SK-N-SH (cell line): ENCODE data around the gene BPIFB3. TPM values are rescaled to one million over a fixed set of nuclear protein-coding genes. Genes with fewer than 3 reads are reported as not detected.

ENCODE experiments used
- CTCF ChIA-PET: fragments of 300-600, 350-600 bp; formaldehyde crosslinking; extraction: SDS; loops from one replicate; lab custom pipeline; 2021; lab: Yijun Ruan, JAX
- POLR2A ChIA-PET: fragments of 350-600 bp; sonication (Branson Sonifier 250); formaldehyde crosslinking; extraction: SDS; loops from one replicate; lab custom pipeline; 2020; ENCODE audit warnings: antibody characterized with exemption, inconsistent platforms; lab: Yijun Ruan, JAX
- DNase-seq: peaks from one replicate; pipeline ENCODE4 v3.0.0; 2012
- H2AFZ ChIP-seq: fragments of 200-600 bp; sonication (generic); 2 replicates; pipeline ENCODE4 v1.8.1; 2016; ENCODE audit warnings: antibody characterized with exemption, mild to moderate bottlenecking, low read depth
- H3F3A ChIP-seq: fragments of 200-600 bp; sonication (generic); replicated peaks from 2 replicates; pipeline ENCODE3; 2016; ENCODE audit warnings: antibody characterized with exemption, mild to moderate bottlenecking; ENCODE audit not compliant: insufficient read depth
- H3K27ac ChIP-seq, 2 experiments: fragments of 200-500 bp in 1 of 2; fragments of 200-600 bp in 1 of 2; sonication (Bioruptor generic) in 1 of 2; sonication (generic), shearing (Covaris generic) in 1 of 2; 2 replicates each; pipeline versions ENCODE4 v1.5.1 to v1.6.1; 2014 to 2016; ENCODE audit warnings: low read depth in 2 of 2, inconsistent platforms in 1 of 2, low read length in 1 of 2, mild to moderate bottlenecking in 1 of 2, mixed read lengths in 1 of 2
- H3K27me3 ChIP-seq: fragments of 200-600 bp; sonication (generic), shearing (Covaris generic); 2 replicates; pipeline ENCODE4 v1.6.1; 2016; ENCODE audit warnings: mixed run types; ENCODE audit not compliant: insufficient read depth
- H3K36me3 ChIP-seq, 2 experiments: fragments of 200-500 bp in 1 of 2; fragments of 200-600 bp in 1 of 2; sonication (Bioruptor generic) in 1 of 2; sonication (generic) in 1 of 2; replicated peaks in 1 of 2; 2 replicates each; pipeline versions ENCODE3 to v1.5.1; 2014 to 2016; ENCODE audit warnings: low read length in 1 of 2, mild to moderate bottlenecking in 1 of 2; ENCODE audit not compliant: insufficient read depth in 2 of 2, control insufficient read depth in 1 of 2
- H3K4me1 ChIP-seq, 2 experiments: fragments of 200-500 bp in 1 of 2; fragments of 200-600 bp in 1 of 2; sonication (Bioruptor generic) in 1 of 2; sonication (generic), shearing (Covaris generic) in 1 of 2; 2 replicates each; pipeline versions ENCODE4 v1.5.1 to v1.6.1; 2014 to 2016; ENCODE audit warnings: low read depth in 1 of 2, low read length in 1 of 2, mixed run types in 1 of 2; ENCODE audit not compliant: insufficient read depth in 2 of 2, control insufficient read depth in 1 of 2
- H3K4me2 ChIP-seq: fragments of 200-600 bp; sonication (generic), shearing (Covaris generic); 2 replicates; pipeline ENCODE4 v1.6.1; 2017; ENCODE audit warnings: mixed run types
- H3K4me3 ChIP-seq, 2 experiments: fragments of 200-500 bp in 1 of 2; fragments of 200-600 bp in 1 of 2; sonication (Bioruptor generic) in 1 of 2; sonication (generic), shearing (Covaris generic) in 1 of 2; 2 replicates each; pipeline versions ENCODE4 v1.5.1 to v1.8.1; 2014 to 2016; ENCODE audit warnings: low read depth in 2 of 2, inconsistent platforms in 1 of 2, low read length in 1 of 2, mild to moderate bottlenecking in 1 of 2, mixed read lengths in 1 of 2, moderate library complexity in 1 of 2
- H3K79me2 ChIP-seq: fragments of 200-600 bp; sonication (generic); 2 replicates; pipeline ENCODE4 v1.8.1; 2017; ENCODE audit warnings: mild to moderate bottlenecking; ENCODE audit not compliant: insufficient read depth
- H3K9ac ChIP-seq: fragments of 200-600 bp; sonication (generic); 2 replicates; pipeline ENCODE4 v1.6.1; 2017; ENCODE audit warnings: mixed run types
- H3K9me2 ChIP-seq: fragments of 200-600 bp; sonication (generic); 2 replicates; pipeline ENCODE4 v1.6.1; 2017; ENCODE audit warnings: mixed run types
- H3K9me3 ChIP-seq: fragments of 200-600 bp; sonication (generic); 2 replicates; pipeline ENCODE4 v1.6.1; 2017; ENCODE audit warnings: mixed run types, mild to moderate bottlenecking, moderate library complexity
- H4K20me1 ChIP-seq: fragments of 200-600 bp; sonication (generic); 2 replicates; pipeline ENCODE4 v1.6.1; 2017; ENCODE audit warnings: mild to moderate bottlenecking, mixed run types; ENCODE audit not compliant: insufficient read depth
- CHD2 ChIP-seq: fragments of 150-350 bp; IDR thresholded peaks from 2 replicates; pipeline ENCODE4 v1.6.1; 2018; ENCODE audit warnings: low read length; ENCODE audit not compliant: partially characterized antibody
- EP300 ChIP-seq, 2 experiments: IDR thresholded peaks; 2 replicates each; pipeline versions ENCODE4 v1.4.0 to v1.6.1; 2012; ENCODE audit warnings: borderline replicate concordance in 1 of 2, low read depth in 1 of 2, low read length in 1 of 2
- EZH2phosphoT487 ChIP-seq: fragments of 200-600 bp; sonication (generic); IDR thresholded peaks from 2 replicates; pipeline ENCODE4 v1.6.1; 2017; ENCODE audit warnings: low read depth, mixed run types, mild to moderate bottlenecking, antibody characterized with exemption, moderate library complexity, borderline replicate concordance
- FOSL2 ChIP-seq: IDR thresholded peaks from 2 replicates; pipeline ENCODE4 v1.4.0; 2012; ENCODE audit warnings: low read depth, mild to moderate bottlenecking, moderate library complexity, borderline replicate concordance
- FOXJ3 ChIP-seq: sonication (generic); formaldehyde crosslinking; IDR thresholded peaks from 2 replicates; pipeline ENCODE4 v1.5.1; 2020; ENCODE audit warnings: mild to moderate bottlenecking, missing genetic modification reagents
- GATA2 ChIP-seq: sonication (generic); formaldehyde crosslinking; IDR thresholded peaks from 2 replicates; pipeline ENCODE4 v1.5.0; 2020; ENCODE audit warnings: mild to moderate bottlenecking, missing genetic modification reagents
- MAX ChIP-seq: IDR thresholded peaks from 2 replicates; pipeline ENCODE4 v1.4.0; 2012; ENCODE audit warnings: low read depth
- MEF2A ChIP-seq: IDR thresholded peaks from 2 replicates; pipeline ENCODE4 v1.4.0; 2012; ENCODE audit warnings: low read depth, borderline replicate concordance
- MXI1 ChIP-seq: IDR thresholded peaks from 2 replicates; pipeline ENCODE4 v1.6.1; 2012; ENCODE audit warnings: mild to moderate bottlenecking, low read depth, low read length, improper control_type of control experiment
- NFIC ChIP-seq: IDR thresholded peaks from 2 replicates; pipeline ENCODE4 v1.4.0; 2012; ENCODE audit warnings: borderline replicate concordance
- PBX3 ChIP-seq: IDR thresholded peaks from 2 replicates; pipeline ENCODE4; 2012
- RAD21 ChIP-seq: IDR thresholded peaks from 2 replicates; pipeline ENCODE4 v1.6.1; 2012; ENCODE audit warnings: mild to moderate bottlenecking, low read length
- RCOR1 ChIP-seq: fragments of 150-350 bp; IDR thresholded peaks from 2 replicates; pipeline ENCODE4 v1.6.1; 2017; ENCODE audit warnings: antibody characterized with exemption, low read length
- RXRA ChIP-seq: IDR thresholded peaks from 2 replicates; pipeline ENCODE4 v1.4.0; 2012; ENCODE audit warnings: low read depth, mild to moderate bottlenecking, borderline replicate concordance
- TCF12 ChIP-seq: IDR thresholded peaks from 2 replicates; pipeline ENCODE4 v1.4.0; 2012
- USF1 ChIP-seq: IDR thresholded peaks from 2 replicates; pipeline ENCODE4 v1.4.0; 2012; ENCODE audit warnings: low read depth, borderline replicate concordance
- USF2 ChIP-seq: fragments of 150-350 bp; IDR thresholded peaks from 2 replicates; pipeline ENCODE4 v1.6.1; 2017; ENCODE audit warnings: antibody characterized with exemption, low read length, low read depth, borderline replicate concordance
- YY1 ChIP-seq: IDR thresholded peaks from 2 replicates; pipeline ENCODE4 v1.4.0; 2012; ENCODE audit warnings: low read depth, mild to moderate bottlenecking
- ZBTB33 ChIP-seq: IDR thresholded peaks from 2 replicates; pipeline ENCODE4 v1.4.0; 2012; ENCODE audit warnings: low read depth, borderline replicate concordance
- WGBS: methylation state at CpG from one replicate; pipeline ENCODE4 v1.1.6; 2017; ENCODE audit warnings: low lambda C conversion rate; 5-methylcytosine and 5-hydroxymethylcytosine counted together
- polyA plus RNA-seq, 3 experiments: library from polyadenylated mRNA; depleted of rRNA; stranded (reverse); fragments of >200 nt; gene quantifications; 2 replicates each; pipeline ENCODE4 v1.2.3, GENCODE V29; 2012

Gene BPIFB3
- polyA plus RNA-seq, 1 of the 3 experiments (the other 2 are of a cell fraction): not detected

- Histone ChIP-seq H3K4me3 (no peak overlapping the region), H3K79me2 (no peaks in the 10 kb centered on the region), H3K4me1 (no peaks in the 10 kb centered on the region), H3K9me3 (no peaks in the 10 kb centered on the region), H3K27me3 (peaks cover 8% of the 10 kb centered on the region; the same call in 1 of the 2 replicates), H3F3A (no peaks in the 10 kb centered on the region), H3K9me2 (no peaks in the 10 kb centered on the region), H3K4me2 (no peak overlapping the region), H4K20me1 (no peaks in the 10 kb centered on the region), H3K36me3 (no peaks in the 10 kb centered on the region), H2AFZ (no peak overlapping the region), H3K27ac (no peak overlapping the region), H3K9ac (no peak overlapping the region)
- ChIA-PET POLR2A (no interaction called here), CTCF (interaction anchor here (1.2 kb wide), 1 partner anchor 21 kb away, joined by 3 read pairs; no protein-coding TSS in a partner anchor)
- 6% methylated on average over 5 of the region's 5 CpGs for WGBS
- no peak for DNase-seq
- no peak for TF ChIP-seq MAX
- no peak for TF ChIP-seq FOXJ3 (CRISPR knock-in tag)
- no peak for TF ChIP-seq FOSL2
- no peak for TF ChIP-seq MEF2A
- TF ChIP-seq GATA2: no peak
- no peak for TF ChIP-seq PBX3
- no peak for TF ChIP-seq USF1
- no peak for TF ChIP-seq RCOR1
- no peak for TF ChIP-seq YY1
- no peak for TF ChIP-seq EZH2phosphoT487
Observed at GRCh38 chr20:33026072-33026778, 27.5 kb upstream of the BPIFB3 start.

- Histone ChIP-seq H3K4me3 (no peak overlapping the region), H3K9me2 (no peaks in the 10 kb centered on the region), H3K79me2 (no peaks in the 10 kb centered on the region), H3K9ac (no peak overlapping the region), H3F3A (no peaks in the 10 kb centered on the region), H3K27me3 (peaks cover 6% of the 10 kb centered on the region; the same call in 1 of the 2 replicates), H3K36me3 (no peaks in the 10 kb centered on the region), H3K27ac (no peak overlapping the region), H2AFZ (no peak overlapping the region), H4K20me1 (no peaks in the 10 kb centered on the region), H3K4me1 (no peaks in the 10 kb centered on the region), H3K4me2 (no peak overlapping the region), H3K9me3 (no peaks in the 10 kb centered on the region)
- ChIA-PET POLR2A (no interaction called here), CTCF (interaction anchor here (1.2 kb wide), 1 partner anchor 22 kb away, joined by 3 read pairs; no protein-coding TSS in a partner anchor)
- WGBS: 23% methylated on average over 10 of the region's 10 CpGs
- DNase-seq: no peak
- no peak for TF ChIP-seq NFIC
- no peak for TF ChIP-seq USF2
- no peak for TF ChIP-seq ZBTB33
- TF ChIP-seq MXI1: no peak
- TF ChIP-seq TCF12: no peak
- no peak for TF ChIP-seq EP300 (IDR thresholded peaks at IDR 0.05; ENCODE audit: borderline replicate concordance in 1 of 2, low read depth in 1 of 2, low read length in 1 of 2)
- no peak for TF ChIP-seq RAD21
- no peak for TF ChIP-seq MEF2A
- no peak for TF ChIP-seq GATA2
- no peak for TF ChIP-seq RXRA
- TF ChIP-seq CHD2: no peak
Observed at GRCh38 chr20:33026779-33027759, 26.6 kb upstream of the BPIFB3 start.
